Fibroblast of lung (primary cell): ENCODE results near the gene CLK1.

Experiments
- EZH2 ChIP-seq: IDR thresholded peaks from 2 replicates; pipeline ENCODE4 v1.5.1; 2012; ENCODE audit warnings: low read length, control low read depth, mild to moderate bottlenecking; ENCODE audit errors: missing control alignments
- TF ChIP-seq, protein P1 (sequence below), 2 donors: IDR thresholded peaks in 1 of 2; conservative IDR thresholded peaks in 1 of 2; 1 replicate in 1 of 2; 2 replicates in 1 of 2; pipeline ENCODE4 v1.5.1; 2011 to 2012; ENCODE audit warnings: low read length in 2 of 2, control low read depth in 1 of 2, inconsistent platforms in 1 of 2, low read depth in 1 of 2, mild to moderate bottlenecking in 1 of 2

DNA sequence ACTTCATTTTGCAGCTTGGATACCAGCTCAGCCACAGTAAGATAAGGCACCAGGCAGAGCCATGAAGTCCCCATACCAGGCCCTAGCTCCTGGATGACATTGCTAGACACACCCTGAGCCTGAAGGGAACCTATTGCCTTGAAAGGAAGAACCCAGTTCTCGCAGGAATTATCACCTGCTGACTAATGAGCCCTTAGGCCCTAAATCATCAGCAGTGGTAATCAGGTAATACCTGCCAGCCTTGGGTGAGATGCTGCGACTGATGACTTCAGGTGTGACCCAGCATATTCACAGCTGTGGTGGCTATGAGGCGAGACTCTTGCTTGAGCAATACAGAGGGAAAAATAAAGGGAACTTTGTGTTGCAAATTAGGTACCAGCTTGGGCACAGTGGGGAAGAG is 24.9 kb downstream of the CLK1 start:
- TF ChIP-seq, protein P1, sequence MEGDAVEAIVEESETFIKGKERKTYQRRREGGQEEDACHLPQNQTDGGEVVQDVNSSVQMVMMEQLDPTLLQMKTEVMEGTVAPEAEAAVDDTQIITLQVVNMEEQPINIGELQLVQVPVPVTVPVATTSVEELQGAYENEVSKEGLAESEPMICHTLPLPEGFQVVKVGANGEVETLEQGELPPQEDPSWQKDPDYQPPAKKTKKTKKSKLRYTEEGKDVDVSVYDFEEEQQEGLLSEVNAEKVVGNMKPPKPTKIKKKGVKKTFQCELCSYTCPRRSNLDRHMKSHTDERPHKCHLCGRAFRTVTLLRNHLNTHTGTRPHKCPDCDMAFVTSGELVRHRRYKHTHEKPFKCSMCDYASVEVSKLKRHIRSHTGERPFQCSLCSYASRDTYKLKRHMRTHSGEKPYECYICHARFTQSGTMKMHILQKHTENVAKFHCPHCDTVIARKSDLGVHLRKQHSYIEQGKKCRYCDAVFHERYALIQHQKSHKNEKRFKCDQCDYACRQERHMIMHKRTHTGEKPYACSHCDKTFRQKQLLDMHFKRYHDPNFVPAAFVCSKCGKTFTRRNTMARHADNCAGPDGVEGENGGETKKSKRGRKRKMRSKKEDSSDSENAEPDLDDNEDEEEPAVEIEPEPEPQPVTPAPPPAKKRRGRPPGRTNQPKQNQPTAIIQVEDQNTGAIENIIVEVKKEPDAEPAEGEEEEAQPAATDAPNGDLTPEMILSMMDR (conservative IDR thresholded peaks at IDR 0.05 in 1 of 2, IDR thresholded peaks at IDR 0.05 in 1 of 2; ENCODE audit: low read depth in 1 of 2, low read length in 2 of 2), result no peak
- no peak for TF ChIP-seq EZH2
